22Rv1 (cell line): Measurements from ENCODE around the gene RAET1G.

Experiments used
- ZFX ChIP-seq: fragments of 450-650 bp; IDR thresholded peaks from 2 replicates; pipeline ENCODE4 v1.6.1; 2017; ENCODE audit warnings: antibody characterized with exemption, borderline replicate concordance
- TF ChIP-seq, protein P1 (sequence below): fragments of 450-650 bp; IDR thresholded peaks from 2 replicates; pipeline ENCODE4 v1.5.1; 2017; ENCODE audit warnings: mild to moderate bottlenecking

DNA sequence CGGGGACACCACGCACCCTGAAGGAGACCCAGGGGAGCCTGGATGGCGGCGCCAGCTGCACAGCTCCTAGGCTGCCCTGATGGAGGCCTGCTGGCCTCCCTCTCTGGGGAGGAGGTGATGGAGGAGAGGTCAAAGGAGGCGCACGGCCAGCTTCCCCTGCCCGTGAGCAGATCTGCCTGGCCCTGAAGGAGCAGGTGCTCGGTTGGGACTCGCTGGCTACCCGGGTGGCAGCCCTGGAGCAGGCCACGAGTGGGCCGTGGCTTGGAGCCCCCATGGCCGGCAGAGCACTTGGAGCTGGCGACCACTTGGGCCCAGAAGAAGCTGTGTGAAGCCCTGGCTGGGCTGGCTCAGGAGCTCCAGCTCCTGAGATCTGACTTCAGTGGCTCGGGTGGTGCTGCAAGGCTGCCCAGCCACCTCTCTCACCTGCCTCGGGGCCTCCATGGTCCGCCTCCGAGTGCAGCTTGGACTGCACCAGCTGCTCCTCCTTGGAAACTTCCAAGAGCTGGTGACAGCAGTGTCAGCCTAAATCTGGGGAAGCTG lies 17.5 kb downstream of the RAET1G start:
- TF ChIP-seq, protein P1, sequence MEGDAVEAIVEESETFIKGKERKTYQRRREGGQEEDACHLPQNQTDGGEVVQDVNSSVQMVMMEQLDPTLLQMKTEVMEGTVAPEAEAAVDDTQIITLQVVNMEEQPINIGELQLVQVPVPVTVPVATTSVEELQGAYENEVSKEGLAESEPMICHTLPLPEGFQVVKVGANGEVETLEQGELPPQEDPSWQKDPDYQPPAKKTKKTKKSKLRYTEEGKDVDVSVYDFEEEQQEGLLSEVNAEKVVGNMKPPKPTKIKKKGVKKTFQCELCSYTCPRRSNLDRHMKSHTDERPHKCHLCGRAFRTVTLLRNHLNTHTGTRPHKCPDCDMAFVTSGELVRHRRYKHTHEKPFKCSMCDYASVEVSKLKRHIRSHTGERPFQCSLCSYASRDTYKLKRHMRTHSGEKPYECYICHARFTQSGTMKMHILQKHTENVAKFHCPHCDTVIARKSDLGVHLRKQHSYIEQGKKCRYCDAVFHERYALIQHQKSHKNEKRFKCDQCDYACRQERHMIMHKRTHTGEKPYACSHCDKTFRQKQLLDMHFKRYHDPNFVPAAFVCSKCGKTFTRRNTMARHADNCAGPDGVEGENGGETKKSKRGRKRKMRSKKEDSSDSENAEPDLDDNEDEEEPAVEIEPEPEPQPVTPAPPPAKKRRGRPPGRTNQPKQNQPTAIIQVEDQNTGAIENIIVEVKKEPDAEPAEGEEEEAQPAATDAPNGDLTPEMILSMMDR, result no peak
- TF ChIP-seq ZFX, result no peak
